Panc1 (cell line): ENCODE results near the gene CELA1. TPM values are rescaled to one million over a fixed set of nuclear protein-coding genes. Genes with fewer than 3 reads are reported as not detected.

Source experiments
- ATAC-seq: fragments of 200-7000 bp; cut with Tn5 transposase; 2 replicates; pipeline ENCODE4 v1.9.1; 2020; ENCODE audit warnings: mild to moderate bottlenecking, moderate library complexity
- BruUV-seq: library from RNA; stranded (reverse); fragments of 400-500 nt; replicated peaks from 2 replicates; lab custom pipeline; 2021; lab: Mats Ljungman, UMichigan
- CTCF ChIA-PET: fragments of 300-600 bp; sonication (Branson Sonifier 250); formaldehyde crosslinking; loops from one replicate; lab custom pipeline; 2022; ENCODE audit warnings: antibody characterized with exemption; lab: Charles Lee
- POLR2A ChIA-PET: fragments of 300-600 bp; sonication (Branson Sonifier 250); formaldehyde crosslinking; loops from one replicate; lab custom pipeline; 2022; ENCODE audit warnings: antibody characterized with exemption; lab: Charles Lee
- DNase-seq: peaks from one replicate; pipeline ENCODE4 v3.0.0-alpha.2; 2010; ENCODE audit warnings: low read depth, low spot score
- H3K27ac ChIP-seq: 2 replicates; pipeline ENCODE4 v1.5.1; 2011; ENCODE audit warnings: mild to moderate bottlenecking, low read length, inconsistent platforms
- H3K27me3 ChIP-seq: fragments of 200-500 bp; sonication (Bioruptor generic); 2 replicates; pipeline ENCODE4 v1.6.0; 2014; ENCODE audit warnings: low read length, inconsistent platforms; ENCODE audit not compliant: control insufficient read depth, insufficient read depth
- H3K36me3 ChIP-seq: fragments of 200-500 bp; sonication (Bioruptor generic); 2 replicates; pipeline ENCODE4 v1.5.1; 2014; ENCODE audit warnings: inconsistent platforms, mild to moderate bottlenecking, low read length, moderate library complexity; ENCODE audit not compliant: control insufficient read depth, insufficient read depth
- H3K4me1 ChIP-seq: 2 replicates; pipeline ENCODE4 v1.5.1; 2011; ENCODE audit warnings: inconsistent platforms, mild to moderate bottlenecking, low read length, moderate library complexity; ENCODE audit not compliant: control insufficient read depth, insufficient read depth
- H3K4me3 ChIP-seq, 2 experiments: 2 replicates each; pipeline ENCODE4 v1.5.1; 2011 to 2012; ENCODE audit warnings: low read depth in 2 of 2, low read length in 2 of 2, mild to moderate bottlenecking in 2 of 2, inconsistent platforms in 1 of 2, moderate library complexity in 1 of 2
- H3K9me3 ChIP-seq: fragments of 200-500 bp; sonication (Bioruptor generic); 2 replicates; pipeline ENCODE4 v1.5.1; 2014; ENCODE audit warnings: low read depth, mild to moderate bottlenecking, inconsistent platforms, low read length, moderate library complexity; ENCODE audit not compliant: control insufficient read depth, insufficient read depth
- POLR2AphosphoS5 ChIP-seq: IDR thresholded peaks from 2 replicates; pipeline ENCODE4 v1.6.1; 2012; ENCODE audit warnings: mild to moderate bottlenecking, low read depth, low read length, moderate library complexity
- REST ChIP-seq, 2 experiments: IDR thresholded peaks; 2 replicates each; pipeline ENCODE4 v1.6.1; 2011 to 2012; ENCODE audit warnings: low read depth in 2 of 2, control low read depth in 1 of 2, low read length in 1 of 2, mild to moderate bottlenecking in 1 of 2, moderate library complexity in 1 of 2; ENCODE audit not compliant: insufficient read depth in 1 of 2
- SIN3A ChIP-seq: IDR thresholded peaks from 2 replicates; pipeline ENCODE4 v1.6.1; 2012; ENCODE audit warnings: low read depth, mild to moderate bottlenecking, low read length, moderate library complexity, borderline replicate concordance; ENCODE audit not compliant: insufficient read depth
- TCF7L2 ChIP-seq: IDR thresholded peaks from 2 replicates; pipeline ENCODE4 v1.6.1; 2011; ENCODE audit warnings: mild to moderate bottlenecking, low read depth, low read length, inconsistent platforms
- in situ Hi-C: cut with HindIII; loops from 2 replicates; pipeline ENCODE4 v1.10.0; 2016; ENCODE audit warnings: low sequenced_read_pairs, low pct_unique_long_range_greater_than_20kb
- intact Hi-C: fragments of 100-400 bp; cut with micrococcal nuclease; formaldehyde crosslinking; loops from one replicate; pipeline ENCODE4 v1.10.0; 2022; ENCODE audit not compliant: unreplicated experiment
- total RNA-seq: library from RNA; stranded (reverse); gene quantifications from one replicate; pipeline ENCODE4 v1.2.1, GENCODE V29; 2021; ENCODE audit not compliant: unreplicated experiment
- TF ChIP-seq, protein P1 (sequence below): fragments of 450-650 bp; IDR thresholded peaks from 2 replicates; pipeline ENCODE4 v1.5.1; 2017; ENCODE audit warnings: mild to moderate bottlenecking

Gene CELA1
- total RNA-seq, 1 experiment from 2014 or later: not detected

DNA sequence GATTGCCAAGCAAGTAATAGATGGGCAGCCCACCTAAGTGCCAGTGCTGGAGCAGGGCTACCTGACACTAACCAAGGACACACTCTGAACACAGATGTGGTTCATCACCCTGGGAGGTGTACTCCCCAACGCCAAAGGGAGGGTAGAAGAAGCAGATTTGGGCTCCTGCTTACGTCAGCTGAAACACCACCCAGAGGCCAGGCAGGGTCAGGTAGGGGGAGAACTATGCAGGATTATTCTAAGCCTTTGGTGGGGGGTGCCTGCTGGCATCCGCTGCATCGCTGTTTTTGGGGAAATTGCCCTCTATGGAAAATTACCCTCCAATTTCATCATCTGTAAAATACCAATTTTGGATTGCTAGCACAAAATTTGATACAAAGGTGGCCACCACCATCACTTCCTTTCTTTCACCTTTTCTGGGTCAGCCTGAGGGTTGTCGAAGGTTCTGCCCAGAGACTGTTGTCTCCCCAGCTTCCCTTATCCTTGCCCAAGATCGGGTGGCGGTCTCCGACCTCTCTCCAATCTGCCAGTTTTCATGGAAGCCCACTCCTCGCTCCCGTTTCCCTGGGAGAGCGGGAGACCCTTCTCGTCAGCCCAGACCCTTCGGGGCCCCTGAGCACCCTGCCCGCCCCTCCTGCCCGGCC is 23.0 kb downstream of the CELA1 start:
- ChIA-PET POLR2A (no interaction called here), CTCF (no interaction called here)
- BruUV-seq: no TSS peak
- Histone ChIP-seq H3K9me3 (no peaks in the 10 kb centered on the region), H3K27ac (no peak overlapping the region), H3K4me3 (no peak overlapping the region), H3K27me3 (no peaks in the 10 kb centered on the region), H3K4me1 (no peaks in the 10 kb centered on the region), H3K36me3 (no peaks in the 10 kb centered on the region)
- ATAC-seq (no peak), DNase-seq (no peak)
- TF ChIP-seq POLR2AphosphoS5 (no peak), REST (IDR thresholded peaks at IDR 0.05; ENCODE audit: insufficient read depth in 1 of 2, low read depth in 2 of 2, low read length in 1 of 2) (no peak), SIN3A (no peak), TCF7L2 (no peak)
- TF ChIP-seq, protein P1, sequence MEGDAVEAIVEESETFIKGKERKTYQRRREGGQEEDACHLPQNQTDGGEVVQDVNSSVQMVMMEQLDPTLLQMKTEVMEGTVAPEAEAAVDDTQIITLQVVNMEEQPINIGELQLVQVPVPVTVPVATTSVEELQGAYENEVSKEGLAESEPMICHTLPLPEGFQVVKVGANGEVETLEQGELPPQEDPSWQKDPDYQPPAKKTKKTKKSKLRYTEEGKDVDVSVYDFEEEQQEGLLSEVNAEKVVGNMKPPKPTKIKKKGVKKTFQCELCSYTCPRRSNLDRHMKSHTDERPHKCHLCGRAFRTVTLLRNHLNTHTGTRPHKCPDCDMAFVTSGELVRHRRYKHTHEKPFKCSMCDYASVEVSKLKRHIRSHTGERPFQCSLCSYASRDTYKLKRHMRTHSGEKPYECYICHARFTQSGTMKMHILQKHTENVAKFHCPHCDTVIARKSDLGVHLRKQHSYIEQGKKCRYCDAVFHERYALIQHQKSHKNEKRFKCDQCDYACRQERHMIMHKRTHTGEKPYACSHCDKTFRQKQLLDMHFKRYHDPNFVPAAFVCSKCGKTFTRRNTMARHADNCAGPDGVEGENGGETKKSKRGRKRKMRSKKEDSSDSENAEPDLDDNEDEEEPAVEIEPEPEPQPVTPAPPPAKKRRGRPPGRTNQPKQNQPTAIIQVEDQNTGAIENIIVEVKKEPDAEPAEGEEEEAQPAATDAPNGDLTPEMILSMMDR: no peak
- in situ Hi-C loops (no loop called here), intact Hi-C loops (no loop called here)

GRCh38 chr12:51322452-51322851 is 24.0 kb downstream of the CELA1 start:
- H3K36me3 ChIP-seq: no peaks in the 10 kb centered on the region
- CTCF ChIA-PET: no interaction called here
- H3K27me3 ChIP-seq: no peaks in the 10 kb centered on the region
- POLR2A ChIA-PET: no interaction called here
- TF ChIP-seq TCF7L2 (no peak), POLR2AphosphoS5 (no peak), SIN3A (no peak), REST (IDR thresholded peaks at IDR 0.05; ENCODE audit: insufficient read depth in 1 of 2, low read depth in 2 of 2, low read length in 1 of 2) (no peak)
- TF ChIP-seq, protein P1: no peak
- in situ Hi-C loops: no loop called here
- H3K27ac ChIP-seq: no peak overlapping the region
- no TSS peak for BruUV-seq
- intact Hi-C loops: no loop called here
- no peak for ATAC-seq
- no peaks in the 10 kb centered on the region for H3K9me3 ChIP-seq
- no peak overlapping the region for H3K4me3 ChIP-seq
- no peaks in the 10 kb centered on the region for H3K4me1 ChIP-seq
- DNase-seq: no peak
